Type B pancreatic cell (in vitro differentiated cells): Measurements from ENCODE around the gene NUSAP1. TPM values are rescaled to one million over a fixed set of nuclear protein-coding genes. Genes with fewer than 3 reads are reported as not detected.
A peak's percentile ranks its signal among the peaks of the same experiment; 100 is the strongest.

ENCODE experiments used
- DNase-seq: peaks from one replicate; pipeline ENCODE4 v3.0.0; 2021; ENCODE audit warnings: mixed read lengths; ENCODE audit not compliant: unreplicated experiment; ENCODE audit errors: extremely low spot score
- H3K27ac Mint-ChIP-seq: 2 replicates; pipeline ENCODE4 v1.8.0; 2021; ENCODE audit warnings: mild to moderate bottlenecking, mixed read lengths
- H3K27me3 Mint-ChIP-seq: 2 replicates; pipeline ENCODE4 v1.8.0; 2021; ENCODE audit warnings: mixed read lengths
- H3K36me3 Mint-ChIP-seq: 2 replicates; pipeline ENCODE4 v1.8.0; 2021; ENCODE audit warnings: mixed read lengths
- H3K4me1 Mint-ChIP-seq: one replicate; pipeline ENCODE4 v1.8.0; 2021; ENCODE audit warnings: mixed read lengths; ENCODE audit not compliant: unreplicated experiment
- H3K4me3 Mint-ChIP-seq: 2 replicates; pipeline ENCODE4 v1.8.0; 2021; ENCODE audit warnings: mild to moderate bottlenecking, mixed read lengths
- H3K9me3 Mint-ChIP-seq: 2 replicates; pipeline ENCODE4 v1.8.0; 2021; ENCODE audit warnings: mixed read lengths
- CTCF ChIP-seq: fragments of 200-600 bp; sonication (generic); conservative IDR thresholded peaks from 2 replicates; pipeline ENCODE4 v1.5.0; 2021; ENCODE audit warnings: antibody characterized with exemption, mild to moderate bottlenecking
- total RNA-seq: library from RNA; stranded (reverse); gene quantifications from 2 replicates; pipeline ENCODE4 v1.2.1, GENCODE V29; 2021; ENCODE audit warnings: low replicate concordance

The NUSAP1 gene
- total RNA-seq, 1 donor from 2014 or later: 113 TPM

GRCh38 chr15:41331281-41331680 lies 1.4 kb upstream of the NUSAP1 start:
- Mint-ChIP-seq H3K36me3 (peaks cover 9% of the 10 kb centered on the region), H3K9me3 (no peaks in the 10 kb centered on the region), H3K4me3 (peak overlapping the region; percentile 99), H3K4me1 (peaks cover 17% of the 10 kb centered on the region), H3K27ac (peak overlapping the region; percentile 97), H3K27me3 (no peaks in the 10 kb centered on the region)
- DNase-seq: no peak
- TF ChIP-seq CTCF: no peak

GRCh38 chr15:41331833-41332193 lies 868 bp upstream of the NUSAP1 start:
- no peaks in the 10 kb centered on the region for H3K27me3 Mint-ChIP-seq
- peak overlapping the region; percentile 97 for H3K27ac Mint-ChIP-seq
- no peaks in the 10 kb centered on the region for H3K9me3 Mint-ChIP-seq
- H3K4me1 Mint-ChIP-seq: peaks cover 17% of the 10 kb centered on the region
- no peak for DNase-seq
- peak overlapping the region; percentile 99 for H3K4me3 Mint-ChIP-seq
- peak; percentile 84 for TF ChIP-seq CTCF
- peaks cover 6% of the 10 kb centered on the region for H3K36me3 Mint-ChIP-seq

- DNase-seq: peak; percentile 76
- no peaks in the 10 kb centered on the region for H3K27me3 Mint-ChIP-seq
- H3K4me1 Mint-ChIP-seq: peaks cover 22% of the 10 kb centered on the region
- TF ChIP-seq CTCF: no peak
- H3K36me3 Mint-ChIP-seq: peaks cover 4% of the 10 kb centered on the region
- H3K9me3 Mint-ChIP-seq: no peaks in the 10 kb centered on the region
- peak overlapping the region; percentile 99 for H3K4me3 Mint-ChIP-seq
- H3K27ac Mint-ChIP-seq: peak overlapping the region; percentile 97
Observed at GRCh38 chr15:41333026-41333562, 413 bp downstream of the NUSAP1 start.

- no peaks in the 10 kb centered on the region for H3K27me3 Mint-ChIP-seq
- H3K4me3 Mint-ChIP-seq: peak overlapping the region; percentile 81
Observed at GRCh38 chr15:41334293-41335120, 1.8 kb downstream of the NUSAP1 start.

GRCh38 chr15:41336549-41336948 lies 3.9 kb downstream of the NUSAP1 start:
- DNase-seq: no peak
- no peak overlapping the region for H3K4me3 Mint-ChIP-seq
- peaks cover 13% of the 10 kb centered on the region for H3K36me3 Mint-ChIP-seq
- no peak overlapping the region for H3K27ac Mint-ChIP-seq
- no peaks in the 10 kb centered on the region for H3K27me3 Mint-ChIP-seq
- peaks cover 15% of the 10 kb centered on the region for H3K4me1 Mint-ChIP-seq
- no peak for TF ChIP-seq CTCF
- H3K9me3 Mint-ChIP-seq: no peaks in the 10 kb centered on the region

More at GRCh38 chr15:41334293-41335120, 1.8 kb downstream of the NUSAP1 start:
- Mint-ChIP-seq H3K4me1 (peaks cover 22% of the 10 kb centered on the region), H3K9me3 (no peaks in the 10 kb centered on the region), H3K36me3 (no peaks in the 10 kb centered on the region), H3K27ac (peak overlapping the region; percentile 34)
- DNase-seq: no peak
- no peak for TF ChIP-seq CTCF
